Neuronal stem cell (in vitro differentiated cells): ENCODE data around the gene NTNG1.

ENCODE experiments used
- DNase-seq: peaks from one replicate; pipeline ENCODE4 v3.0.0-alpha.2; 2013; ENCODE audit warnings: low spot score
- H2AFZ ChIP-seq: one replicate; pipeline ENCODE4 v1.6.1; 2013; ENCODE audit warnings: mild to moderate bottlenecking, low read length, inconsistent platforms
- H2AK5ac ChIP-seq: 2 replicates; pipeline ENCODE4 v1.6.1; 2013; ENCODE audit warnings: low read depth, mild to moderate bottlenecking, inconsistent platforms, low read length, moderate library complexity, mixed read lengths
- H2BK120ac ChIP-seq: 2 replicates; pipeline ENCODE4 v1.6.1; 2013; ENCODE audit warnings: low read depth, mild to moderate bottlenecking, inconsistent platforms, low read length, moderate library complexity, mixed read lengths
- H2BK12ac ChIP-seq: one replicate; pipeline ENCODE4 v1.6.1; 2013; ENCODE audit warnings: low read length, inconsistent platforms
- H2BK15ac ChIP-seq: 2 replicates; pipeline ENCODE4 v1.6.1; 2013; ENCODE audit warnings: mild to moderate bottlenecking, low read length, inconsistent platforms, mixed read lengths
- H2BK5ac ChIP-seq: one replicate; pipeline ENCODE4 v1.6.1; 2013; ENCODE audit warnings: inconsistent platforms, mild to moderate bottlenecking, low read length, moderate library complexity
- H3K14ac ChIP-seq: one replicate; pipeline ENCODE4 v1.6.1; 2013; ENCODE audit warnings: low read length, inconsistent platforms
- H3K18ac ChIP-seq: 2 replicates; pipeline ENCODE4 v1.6.1; 2013; ENCODE audit warnings: low read length, inconsistent platforms
- H3K23ac ChIP-seq: 2 replicates; pipeline ENCODE4 v1.6.1; 2013; ENCODE audit warnings: low read depth, mild to moderate bottlenecking, mixed read lengths, low read length, inconsistent platforms; ENCODE audit not compliant: poor library complexity
- H3K27ac ChIP-seq: replicated peaks from 3 replicates; pipeline ENCODE4 v1.5.1; 2013; ENCODE audit warnings: low read length, inconsistent platforms
- H3K27me3 ChIP-seq, 3 experiments: 2 replicates each; pipeline ENCODE4 v1.6.1; 2013; ENCODE audit warnings: low read length in 3 of 3, mild to moderate bottlenecking in 2 of 3, inconsistent platforms in 1 of 3, low read depth in 1 of 3, mixed read lengths in 1 of 3, moderate library complexity in 1 of 3; ENCODE audit not compliant: control insufficient read depth in 3 of 3, insufficient read depth in 3 of 3
- H3K36me3 ChIP-seq, 2 donors: replicated peaks in 1 of 2; 2 replicates each; pipeline ENCODE4 v1.6.1; 2013; ENCODE audit warnings: low read length in 2 of 2; ENCODE audit not compliant: control insufficient read depth in 2 of 2, insufficient read depth in 2 of 2
- H3K4ac ChIP-seq: 2 replicates; pipeline ENCODE4 v1.6.1; 2013; ENCODE audit warnings: inconsistent platforms, mild to moderate bottlenecking, low read length, moderate library complexity
- H3K4me1 ChIP-seq, 2 donors: 1 replicate in 1 of 2; 2 replicates in 1 of 2; pipeline ENCODE4 v1.6.1; 2013; ENCODE audit warnings: low read length in 2 of 2, low read depth in 1 of 2; ENCODE audit not compliant: control insufficient read depth in 2 of 2, insufficient read depth in 1 of 2
- H3K4me2 ChIP-seq: one replicate; pipeline ENCODE4 v1.6.1; 2013; ENCODE audit warnings: mild to moderate bottlenecking, low read length, inconsistent platforms; ENCODE audit not compliant: insufficient read depth, poor library complexity, severe bottlenecking
- H3K4me3 ChIP-seq, 2 donors: 2 replicates each; pipeline ENCODE4 v1.5.1; 2013; ENCODE audit warnings: low read length in 2 of 2, mild to moderate bottlenecking in 2 of 2, inconsistent platforms in 1 of 2, moderate library complexity in 1 of 2
- H3K79me1 ChIP-seq: one replicate; pipeline ENCODE4 v1.6.1; 2013; ENCODE audit warnings: low read depth, mild to moderate bottlenecking, inconsistent platforms, low read length, moderate library complexity
- H3K9ac ChIP-seq: one replicate; pipeline ENCODE4 v1.6.1; 2013; ENCODE audit warnings: mild to moderate bottlenecking, low read depth, low read length, inconsistent platforms; ENCODE audit not compliant: poor library complexity
- H3K9me3 ChIP-seq, 2 donors: replicated peaks in 1 of 2; 2 replicates each; pipeline versions ENCODE3 to v1.6.1; 2013; ENCODE audit warnings: low read length in 2 of 2, mild to moderate bottlenecking in 2 of 2, inconsistent platforms in 1 of 2, low read depth in 1 of 2, mixed read lengths in 1 of 2, moderate library complexity in 1 of 2; ENCODE audit not compliant: control insufficient read depth in 2 of 2, insufficient read depth in 1 of 2
- H4K8ac ChIP-seq: one replicate; pipeline ENCODE4 v1.6.1; 2013; ENCODE audit warnings: low read depth, mild to moderate bottlenecking, inconsistent platforms, low read length, moderate library complexity
- H4K91ac ChIP-seq: one replicate; pipeline ENCODE4 v1.6.1; 2013; ENCODE audit warnings: low read length, low read depth, mild to moderate bottlenecking, inconsistent platforms; ENCODE audit not compliant: poor library complexity
- WGBS, 2 donors: extraction: QIAGEN DNeasy Blood & Tissue Kit; methylation state at CpG; one replicate each; pipeline ENCODE4 v1.1.7; 2013; ENCODE audit warnings: missing lambda C conversion rate in 2 of 2, mixed read lengths in 1 of 2; ENCODE audit not compliant: insufficient read length in 2 of 2, insufficient replicate concordance in 1 of 2; ENCODE audit errors: extremely low coverage in 2 of 2; 5-methylcytosine and 5-hydroxymethylcytosine counted together

The NTNG1 gene

DNA sequence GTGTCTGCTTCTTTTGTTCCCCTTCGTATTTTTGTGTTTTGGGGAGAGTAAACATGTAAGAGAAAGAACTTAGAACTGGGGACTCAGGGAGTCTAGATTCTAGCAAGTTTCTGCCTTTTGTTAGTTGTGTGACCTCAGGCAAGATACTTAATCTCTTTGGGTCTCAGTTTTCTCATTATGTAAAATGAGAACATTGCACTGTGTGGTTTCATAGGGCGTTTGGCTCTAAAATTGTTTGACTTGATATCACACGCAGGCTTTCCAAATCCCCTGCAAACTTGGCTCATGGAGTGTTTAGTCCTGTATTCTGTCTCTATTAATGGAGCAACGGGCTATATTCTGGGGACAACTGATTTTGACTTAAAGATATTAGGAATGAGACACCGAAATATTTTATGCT lies 57.7 kb downstream of the NTNG1 start:
- Histone ChIP-seq H2BK12ac (no peak overlapping the region), H3K27ac (no peak overlapping the region), H3K23ac (no peak overlapping the region), H2AK5ac (no peak overlapping the region), H3K4me2 (no peak overlapping the region), H4K91ac (no peak overlapping the region), H2BK15ac (no peak overlapping the region), H2BK120ac (no peak overlapping the region), H3K9me3 (no peaks in the 10 kb centered on the region), H3K79me1 (no peaks in the 10 kb centered on the region), H3K14ac (no peak overlapping the region), H3K4me1 (peaks cover 0 to 2% of the 10 kb centered on the region in 2 donors), H3K36me3 (no peaks in the 10 kb centered on the region), H2AFZ (no peak overlapping the region), H3K4me3 (no peak overlapping the region), H3K27me3 (no peaks in the 10 kb centered on the region), H3K18ac (no peak overlapping the region), H4K8ac (no peak overlapping the region), H3K9ac (no peak overlapping the region), H2BK5ac (no peak overlapping the region), H3K4ac (no peak overlapping the region)
- no peak for DNase-seq
- WGBS, 2 donors: no CpG with 5 or more reads among the region's 5 CpGs

DNA sequence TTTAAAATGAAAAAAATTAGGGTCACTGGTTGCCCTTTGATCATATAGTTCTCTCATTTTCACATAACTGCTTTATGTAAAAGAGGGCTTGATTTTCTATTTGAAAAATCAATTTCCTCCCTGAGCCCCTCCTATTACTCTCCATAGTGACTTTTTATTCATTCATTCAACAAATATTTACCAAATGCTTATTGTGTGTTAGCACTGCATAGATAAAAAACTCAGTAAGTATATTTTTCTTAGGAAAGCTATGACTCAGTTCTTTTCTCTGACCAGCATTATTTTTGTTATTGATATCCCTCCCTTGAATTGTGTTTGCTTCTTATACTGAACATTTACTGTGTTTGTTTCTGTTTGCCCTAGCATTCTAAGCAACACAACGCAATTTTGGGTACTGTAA lies 59.8 kb downstream of the NTNG1 start:
- H3K79me1 ChIP-seq: no peaks in the 10 kb centered on the region
- H2BK120ac ChIP-seq: no peak overlapping the region
- H3K18ac ChIP-seq: no peak overlapping the region
- H3K4me2 ChIP-seq: no peak overlapping the region
- no peak overlapping the region for H2AK5ac ChIP-seq
- no peak overlapping the region for H2BK15ac ChIP-seq
- no peaks in the 10 kb centered on the region for H3K4me1 ChIP-seq
- H2BK12ac ChIP-seq: no peak overlapping the region
- no peaks in the 10 kb centered on the region for H3K9me3 ChIP-seq
- H4K91ac ChIP-seq: no peak overlapping the region
- H3K27ac ChIP-seq: no peak overlapping the region
- H3K4ac ChIP-seq: no peak overlapping the region
- no peaks in the 10 kb centered on the region for H3K36me3 ChIP-seq
- no peak overlapping the region for H3K14ac ChIP-seq
- no peak for DNase-seq
- H2BK5ac ChIP-seq: no peak overlapping the region
- H2AFZ ChIP-seq: no peak overlapping the region
- no CpG with 5 or more reads among the region's 1 CpG for WGBS, 2 donors
- H4K8ac ChIP-seq: no peak overlapping the region
- H3K4me3 ChIP-seq: no peak overlapping the region
- no peaks in the 10 kb centered on the region for H3K27me3 ChIP-seq
- no peak overlapping the region for H3K23ac ChIP-seq
- H3K9ac ChIP-seq: no peak overlapping the region

DNA sequence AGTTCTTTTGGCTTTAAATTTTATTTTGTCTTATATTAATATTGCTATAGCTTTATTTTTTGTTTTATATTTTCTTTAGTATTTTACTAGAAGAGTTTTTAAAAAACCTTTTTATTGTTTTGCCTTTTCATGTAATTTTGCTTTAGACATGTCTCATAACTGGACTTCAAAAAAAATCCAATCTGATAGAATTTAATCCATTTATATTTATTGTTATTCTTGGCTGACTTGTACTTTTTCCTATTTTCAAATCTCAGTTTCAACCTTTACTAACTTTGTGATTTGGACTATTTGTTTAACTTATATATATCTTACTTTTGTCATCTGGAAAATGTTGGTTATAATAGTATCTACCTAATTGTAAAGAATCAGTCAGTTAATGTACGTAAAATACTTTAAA lies 61.2 kb downstream of the NTNG1 start:
- Histone ChIP-seq H2BK5ac (no peak overlapping the region), H3K4me2 (no peak overlapping the region), H3K27ac (no peak overlapping the region)

DNA sequence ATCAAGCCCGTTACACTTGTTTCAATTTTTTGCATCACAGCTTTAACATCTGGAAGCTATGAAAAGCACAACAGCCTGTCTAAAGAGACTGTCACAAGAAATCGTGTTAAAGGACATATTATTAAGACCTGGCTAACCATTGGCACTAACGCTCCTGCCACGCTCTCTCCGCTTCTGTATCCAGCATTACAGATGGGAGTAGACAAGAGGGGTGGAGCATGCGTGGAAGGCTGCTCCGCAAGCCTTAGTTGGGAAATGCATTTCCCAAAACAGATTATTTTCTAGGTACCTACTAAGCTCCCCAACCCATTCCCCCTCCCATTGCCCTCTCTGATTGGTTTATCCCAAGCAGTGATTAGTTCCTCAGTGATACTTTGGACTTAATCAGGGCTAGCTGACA lies 72.4 kb downstream of the NTNG1 start:
- H3K36me3 ChIP-seq: no peaks in the 10 kb centered on the region
- H3K18ac ChIP-seq: no peak overlapping the region
- H3K14ac ChIP-seq: no peak overlapping the region
- no peaks in the 10 kb centered on the region for H3K9me3 ChIP-seq
- H3K4me2 ChIP-seq: no peak overlapping the region
- no peak overlapping the region for H3K23ac ChIP-seq
- H3K9ac ChIP-seq: no peak overlapping the region
- H4K91ac ChIP-seq: no peak overlapping the region
- H3K79me1 ChIP-seq: no peaks in the 10 kb centered on the region
- no peak overlapping the region for H4K8ac ChIP-seq
- no peak overlapping the region for H2BK120ac ChIP-seq
- no peak overlapping the region for H2AK5ac ChIP-seq
- no peak for DNase-seq
- H3K4me3 ChIP-seq: no peak overlapping the region
- no peaks in the 10 kb centered on the region for H3K4me1 ChIP-seq
- H2AFZ ChIP-seq: no peak overlapping the region
- H2BK12ac ChIP-seq: no peak overlapping the region
- H3K27me3 ChIP-seq: no peaks in the 10 kb centered on the region
- H3K4ac ChIP-seq: no peak overlapping the region
- H2BK5ac ChIP-seq: no peak overlapping the region
- H2BK15ac ChIP-seq: no peak overlapping the region
- H3K27ac ChIP-seq: no peak overlapping the region
- WGBS, 2 donors: no CpG with 5 or more reads among the region's 7 CpGs

More for the DNA sequence above, 61.2 kb downstream of the NTNG1 start:
- H3K4ac ChIP-seq: no peak overlapping the region
- no peak overlapping the region for H2AK5ac ChIP-seq
- WGBS, 2 donors: no CpG with 5 or more reads among the region's 1 CpG
- H3K4me3 ChIP-seq: no peak overlapping the region
- H3K9me3 ChIP-seq: no peaks in the 10 kb centered on the region
- no peak overlapping the region for H2BK120ac ChIP-seq
- no peak overlapping the region for H3K14ac ChIP-seq
- no peak overlapping the region for H2BK12ac ChIP-seq
- H2AFZ ChIP-seq: no peak overlapping the region
- no peak overlapping the region for H3K23ac ChIP-seq
- no peak for DNase-seq
- no peaks in the 10 kb centered on the region for H3K4me1 ChIP-seq
- no peak overlapping the region for H3K18ac ChIP-seq
- H3K27me3 ChIP-seq: no peaks in the 10 kb centered on the region
- no peak overlapping the region for H2BK15ac ChIP-seq
- H3K36me3 ChIP-seq: no peaks in the 10 kb centered on the region
- no peak overlapping the region for H4K91ac ChIP-seq
- H4K8ac ChIP-seq: no peak overlapping the region
- no peak overlapping the region for H3K9ac ChIP-seq
- no peaks in the 10 kb centered on the region for H3K79me1 ChIP-seq
